CD1c-positive myeloid dendritic cell (primary cell): ENCODE measurements around the gene IRGQ.
"Not testable (repeated sequence)": the region's sequence is repeated elsewhere in the genome, so short reads cannot be mapped to it uniquely, and the experiment has no call there.

Experiments used
- DNase-seq: peaks from one replicate; pipeline ENCODE4 v3.0.0-alpha.2; 2016; ENCODE audit errors: extremely low spot score

Gene IRGQ

GRCh38 chr19:43595999-43596841, at the start of gene IRGQ, which contains the start of gene ZNF576:
TSS of gene IRGQ (minus strand) at chr19:43596134. CDS start at chr19:43595338, 796 bp downstream.
TSS of gene ZNF576 (plus strand) at chr19:43596595. CDS start at chr19:43597109, 514 bp downstream.
- DNase-seq: peak; percentile 100

GRCh38 chr19:43644181-43644580, 48.2 kb upstream of the IRGQ start:
- DNase-seq: no peak

- DNase-seq: no peak
Measured at GRCh38 chr19:43643326-43643725, 47.4 kb upstream of the IRGQ start.

GRCh38 chr19:43642531-43642930, 46.6 kb upstream of the IRGQ start:
- no peak for DNase-seq

DNA sequence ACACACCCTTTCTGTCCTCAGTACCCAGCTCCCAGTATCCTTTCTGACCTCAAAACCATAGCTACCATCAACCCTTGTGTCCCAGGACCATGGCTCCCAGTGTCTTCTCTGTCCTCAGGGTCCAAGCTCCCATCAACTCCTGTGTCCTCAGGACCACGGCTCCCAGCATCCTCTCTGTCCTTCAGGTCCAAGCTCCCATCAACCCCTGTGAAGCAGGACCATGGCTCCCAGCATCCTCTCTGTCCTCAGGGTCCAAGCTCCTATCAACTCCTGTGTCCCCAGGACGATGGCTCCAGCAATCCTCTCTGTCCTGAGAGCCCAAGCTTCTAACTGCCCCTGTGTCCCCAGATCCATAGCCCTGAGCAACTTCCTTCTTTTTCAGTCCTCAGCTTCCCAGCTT, 45.4 kb upstream of the IRGQ start:
- no peak for DNase-seq

DNA sequence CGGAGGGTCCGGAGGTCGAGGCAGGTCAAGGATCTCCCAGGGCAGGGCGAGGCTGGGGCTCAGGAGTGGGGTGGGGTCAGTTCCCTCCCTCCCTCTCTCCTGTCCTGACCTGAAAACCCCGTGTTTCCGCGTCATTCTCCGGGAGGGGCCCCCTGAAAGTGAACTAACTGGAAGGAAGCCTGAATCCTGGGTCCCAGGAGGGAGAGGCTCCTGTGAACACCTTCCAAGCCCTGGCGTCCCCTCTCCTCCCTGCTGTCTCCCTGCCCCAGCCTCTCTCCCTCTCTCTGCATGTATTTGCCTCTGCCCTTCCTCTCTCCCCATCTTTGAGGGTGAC, 44.5 kb upstream of the IRGQ start:
- DNase-seq: no peak

GRCh38 chr19:43639519-43640423, 43.8 kb upstream of the IRGQ start, which contains the start of gene CADM4:
TSS of gene CADM4 (minus strand) at chr19:43639850. CDS start at chr19:43639790, 60 bp downstream.
- DNase-seq: no peak

GRCh38 chr19:43638995-43639518, 43.1 kb upstream of the IRGQ start:
- DNase-seq: no peak

GRCh38 chr19:43638214-43638994, 42.5 kb upstream of the IRGQ start:
- DNase-seq: peak; percentile 20

GRCh38 chr19:43636121-43636683, 40.3 kb upstream of the IRGQ start:
- no peak for DNase-seq

DNA sequence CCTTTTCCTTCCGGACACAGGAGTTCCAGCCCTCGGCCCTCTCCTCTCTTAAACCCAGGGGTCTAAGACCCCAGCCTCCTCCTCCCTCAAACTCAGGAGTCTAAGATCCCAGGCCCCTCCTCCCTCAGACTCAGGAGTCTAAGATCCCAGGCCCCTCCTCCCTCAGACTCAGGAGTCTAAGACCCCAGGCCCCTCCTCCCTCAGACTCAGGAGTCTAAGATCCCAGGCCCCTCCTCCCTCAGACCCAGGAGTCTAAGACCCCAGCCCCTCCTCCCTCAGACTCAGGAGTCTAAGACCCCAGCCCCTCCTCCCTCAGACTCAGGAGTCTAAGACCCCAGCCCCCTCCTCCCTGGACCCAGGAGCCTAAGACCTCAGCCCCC, 39.6 kb upstream of the IRGQ start:
- not testable (repeated sequence) for DNase-seq

GRCh38 chr19:43634872-43635560, 39.1 kb upstream of the IRGQ start:
- no peak for DNase-seq

GRCh38 chr19:43634506-43634871, 38.6 kb upstream of the IRGQ start:
- no peak for DNase-seq

DNA sequence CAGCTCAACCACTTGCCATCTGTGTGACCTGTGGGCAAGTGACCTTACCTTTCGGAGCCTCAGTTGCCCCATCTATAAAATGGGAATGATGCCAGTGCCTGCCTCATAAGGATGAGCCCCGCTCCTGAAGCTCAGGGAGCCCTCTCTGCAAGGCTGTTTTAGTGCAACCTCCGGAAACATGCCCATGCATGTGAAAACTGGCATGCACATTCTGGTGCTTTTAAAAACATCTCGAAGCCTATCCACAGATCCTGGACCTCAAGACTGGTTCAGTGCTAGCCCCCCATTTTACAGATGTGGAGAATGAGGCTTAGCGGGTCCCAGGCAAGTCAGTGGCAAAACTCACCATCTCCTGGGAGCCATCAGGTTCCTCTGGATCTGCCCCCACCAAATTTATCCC, 38.1 kb upstream of the IRGQ start:
- no peak for DNase-seq

GRCh38 chr19:43633520-43633919, 37.6 kb upstream of the IRGQ start:
- DNase-seq: no peak

GRCh38 chr19:43631491-43631890, 35.6 kb upstream of the IRGQ start:
- no peak for DNase-seq

DNA sequence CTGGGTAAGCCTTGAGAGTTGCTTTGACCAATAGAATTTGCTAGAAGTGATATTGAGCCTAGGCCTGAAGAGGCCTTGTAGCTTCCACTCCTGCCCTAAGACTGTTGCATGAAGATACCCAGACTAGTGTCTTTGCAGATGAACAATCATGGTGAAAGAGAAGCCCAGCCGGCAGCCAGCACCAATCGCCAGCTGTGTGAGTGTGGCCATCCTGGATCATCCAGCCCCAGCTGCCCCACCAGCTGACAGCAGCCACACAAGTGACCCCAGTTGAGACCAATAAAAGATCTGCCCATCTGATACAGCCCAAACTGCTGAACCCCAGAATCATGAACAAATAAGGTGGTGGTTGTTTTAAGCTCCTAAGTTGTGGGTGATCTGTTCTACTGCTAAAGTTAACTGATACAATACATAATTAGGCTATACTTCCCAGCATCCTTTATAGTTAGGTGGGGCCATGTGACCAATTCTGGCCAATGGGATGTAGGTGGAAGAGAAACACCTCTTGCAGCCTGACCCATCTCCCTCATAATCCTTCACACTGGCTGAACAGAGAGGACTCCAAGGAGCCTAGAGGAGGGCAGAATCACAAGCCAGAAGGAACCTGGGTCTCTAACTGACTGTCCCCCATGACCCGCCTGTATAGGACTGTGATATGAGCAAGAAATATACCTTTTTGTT, 32.9 kb upstream of the IRGQ start:
- DNase-seq: no peak

GRCh38 chr19:43626838-43627237, 30.9 kb upstream of the IRGQ start:
- DNase-seq: no peak

DNA sequence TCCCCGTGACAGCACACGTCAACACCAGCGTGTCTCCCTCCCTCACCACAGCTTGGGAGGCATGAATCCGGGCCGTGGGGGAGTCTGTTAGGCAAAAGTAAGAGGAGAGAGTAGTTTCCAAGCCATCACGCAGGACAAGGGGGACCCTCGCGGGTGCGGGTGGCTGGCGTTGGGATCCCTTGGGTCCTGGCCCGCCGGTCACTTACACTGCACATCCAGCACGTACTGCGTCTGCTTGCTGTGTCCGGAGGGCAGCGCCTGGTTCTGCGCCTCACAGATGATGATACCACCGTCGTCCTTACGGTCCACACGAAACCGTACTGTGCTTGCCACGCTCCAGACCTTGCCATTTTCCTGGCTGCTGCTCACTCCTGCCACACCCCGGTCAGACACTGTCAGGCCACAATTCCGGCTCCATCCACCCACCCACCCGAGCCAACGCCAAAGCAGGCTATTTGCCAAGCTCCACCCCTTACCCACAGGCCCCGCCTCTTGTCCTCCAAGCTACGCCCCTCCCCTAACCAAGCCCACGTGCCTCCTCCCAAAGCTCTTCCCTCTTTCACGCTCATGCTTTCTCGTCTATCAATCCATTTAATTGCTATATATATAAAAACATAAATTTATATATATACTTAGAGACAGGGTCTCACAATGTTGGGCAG, 30.1 kb upstream of the IRGQ start:
- DNase-seq: peak; percentile 62

DNA sequence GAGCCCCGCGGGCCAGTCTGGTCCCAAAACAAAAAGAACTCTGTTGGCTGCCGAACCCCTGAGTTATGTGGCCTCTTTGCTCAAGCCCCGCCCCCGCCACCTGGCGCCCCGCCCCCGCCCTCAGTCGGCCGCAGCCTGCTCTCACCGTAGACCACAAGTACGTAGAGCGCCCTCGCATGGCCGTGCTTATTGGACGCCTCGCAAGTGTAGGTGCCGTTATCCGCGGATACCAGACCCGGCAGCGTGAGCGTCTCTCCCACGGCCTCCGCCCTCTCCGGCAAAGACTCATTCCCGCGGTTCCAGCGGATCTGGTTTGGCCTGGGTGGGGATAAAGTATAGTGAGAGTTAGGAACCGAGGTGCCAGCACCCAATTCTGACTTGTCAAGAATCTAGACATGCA, 29.0 kb upstream of the IRGQ start:
- peak; percentile 72 for DNase-seq
